Activated naive CD4-positive, alpha-beta T cell treated with anti-CD3 and anti-CD28 coated beads, Interleukin-2, amount 50 U/mL, for 72 hours (primary cell): ENCODE data around the gene NCL. TPM values are rescaled to one million over a fixed set of nuclear protein-coding genes. Genes with fewer than 3 reads are reported as not detected.
"Not testable (repeated sequence)": the region's sequence is repeated elsewhere in the genome, so short reads cannot be mapped to it uniquely, and the experiment has no call there.

Experiments used
- ATAC-seq, 2 donors: fragments of 150-1000 bp; cut with Tn5 transposase; 2 replicates each; pipeline ENCODE4 v1.10.0; 2021; ENCODE audit warnings: mild to moderate bottlenecking in 2 of 2, moderate library complexity in 2 of 2
- DNase-seq, 2 donors: peaks; one replicate each; pipeline ENCODE4 v3.0.0; 2021 to 2022; ENCODE audit warnings: low spot score in 2 of 2
- H3K27ac Mint-ChIP-seq, 2 donors: one replicate each; pipeline ENCODE4 v1.8.0; 2022; ENCODE audit warnings: mild to moderate bottlenecking in 2 of 2, mixed read lengths in 2 of 2
- H3K36me3 Mint-ChIP-seq, 2 donors: one replicate each; pipeline ENCODE4 v1.8.0; 2022; ENCODE audit warnings: mixed read lengths in 2 of 2
- H3K9me3 Mint-ChIP-seq, 2 donors: one replicate each; pipeline ENCODE4 v1.8.0; 2022; ENCODE audit warnings: mixed read lengths in 2 of 2
- total RNA-seq, 2 donors: library from RNA; stranded (reverse); gene quantifications; one replicate each; pipeline ENCODE4 v1.2.3, GENCODE V29; 2022

Gene NCL
- total RNA-seq, 2 donors from 2014 or later: 435 to 901 TPM

- no peaks in the 10 kb centered on the region for H3K36me3 Mint-ChIP-seq
- ATAC-seq: no peak
- H3K27ac Mint-ChIP-seq: no peak overlapping the region
- H3K9me3 Mint-ChIP-seq: no peaks in the 10 kb centered on the region
- DNase-seq: no peak
Measured at GRCh38 chr2:231422056-231422455, 42.2 kb downstream of the NCL start.

GRCh38 chr2:231421051-231421580 is 43.2 kb downstream of the NCL start:
- Mint-ChIP-seq H3K9me3 (no peaks in the 10 kb centered on the region), H3K27ac (no peak overlapping the region), H3K36me3 (no peaks in the 10 kb centered on the region)
- DNase-seq: no peak
- no peak for ATAC-seq

GRCh38 chr2:231418820-231419640 is 45.3 kb downstream of the NCL start:
- DNase-seq (no peak), ATAC-seq (no peak)
- H3K36me3 Mint-ChIP-seq: no peaks in the 10 kb centered on the region
- H3K9me3 Mint-ChIP-seq: no peaks in the 10 kb centered on the region
- no peak overlapping the region for H3K27ac Mint-ChIP-seq

- ATAC-seq (no peak), DNase-seq (no peak)
- Mint-ChIP-seq H3K36me3 (peaks cover 8 to 17% of the 10 kb centered on the region in 2 donors), H3K27ac (no peak overlapping the region), H3K9me3 (peaks cover 0 to 15% of the 10 kb centered on the region in 2 donors)
Measured at GRCh38 chr2:231415029-231415428, 49.3 kb downstream of the NCL start.

GRCh38 chr2:231413921-231414476 is 50.3 kb downstream of the NCL start:
- ATAC-seq: no peak
- DNase-seq: no peak
- Mint-ChIP-seq H3K27ac (no peak overlapping the region), H3K9me3 (peaks cover 0 to 15% of the 10 kb centered on the region in 2 donors), H3K36me3 (peaks cover 9 to 17% of the 10 kb centered on the region in 2 donors)

- DNase-seq (no peak), ATAC-seq (no peak)
- Mint-ChIP-seq H3K9me3 (peaks cover 0 to 15% of the 10 kb centered on the region in 2 donors), H3K27ac (no peak overlapping the region), H3K36me3 (peaks cover 9 to 17% of the 10 kb centered on the region in 2 donors)
Measured at GRCh38 chr2:231413456-231413855, 50.8 kb downstream of the NCL start.

GRCh38 chr2:231412618-231412963 is 51.7 kb downstream of the NCL start:
- H3K36me3 Mint-ChIP-seq: peaks cover 9 to 17% of the 10 kb centered on the region in 2 donors
- DNase-seq (no peak), ATAC-seq (peak in 1 of 2 donors; percentile 4)
- H3K27ac Mint-ChIP-seq: no peak overlapping the region
- H3K9me3 Mint-ChIP-seq: peaks cover 0 to 15% of the 10 kb centered on the region in 2 donors

- H3K36me3 Mint-ChIP-seq: peaks cover 9 to 17% of the 10 kb centered on the region in 2 donors
- H3K9me3 Mint-ChIP-seq: peaks cover 0 to 15% of the 10 kb centered on the region in 2 donors
- DNase-seq (peak in 1 of 2 donors; percentile 80), ATAC-seq (peak; percentile 91 to 98)
- no peak overlapping the region for H3K27ac Mint-ChIP-seq
Measured at GRCh38 chr2:231411831-231412617, 52.3 kb downstream of the NCL start.

- DNase-seq (no peak), ATAC-seq (no peak)
- H3K36me3 Mint-ChIP-seq: peaks cover 9 to 17% of the 10 kb centered on the region in 2 donors
- peaks cover 0 to 15% of the 10 kb centered on the region in 2 donors for H3K9me3 Mint-ChIP-seq
- H3K27ac Mint-ChIP-seq: no peak overlapping the region
Measured at GRCh38 chr2:231411237-231411636, 53.0 kb downstream of the NCL start.

GRCh38 chr2:231410293-231411004 is 53.8 kb downstream of the NCL start:
- peak in 1 of 2 donors; percentile 29 for ATAC-seq
- peak in 1 of 2 donors; percentile 38 for DNase-seq
- Mint-ChIP-seq H3K27ac (no peak overlapping the region), H3K9me3 (peaks cover 0 to 15% of the 10 kb centered on the region in 2 donors), H3K36me3 (peaks cover 9 to 17% of the 10 kb centered on the region in 2 donors)

GRCh38 chr2:231409776-231410175 is 54.5 kb downstream of the NCL start:
- H3K27ac Mint-ChIP-seq: no peak overlapping the region
- no peak for DNase-seq
- H3K36me3 Mint-ChIP-seq: peaks cover 9 to 17% of the 10 kb centered on the region in 2 donors
- ATAC-seq: no peak
- peaks cover 0 to 15% of the 10 kb centered on the region in 2 donors for H3K9me3 Mint-ChIP-seq

- not testable (repeated sequence) for H3K27ac Mint-ChIP-seq, ATAC-seq, DNase-seq
- Mint-ChIP-seq H3K36me3 (peaks cover 9 to 17% of the 10 kb centered on the region in 2 donors), H3K9me3 (peaks cover 0 to 15% of the 10 kb centered on the region in 2 donors)
Measured at GRCh38 chr2:231408304-231408703, 56.0 kb downstream of the NCL start.

- not testable (repeated sequence) for ATAC-seq, DNase-seq, H3K27ac Mint-ChIP-seq
- peaks cover 9 to 17% of the 10 kb centered on the region in 2 donors for H3K36me3 Mint-ChIP-seq
- peaks cover 0 to 15% of the 10 kb centered on the region in 2 donors for H3K9me3 Mint-ChIP-seq
Measured at GRCh38 chr2:231407686-231408085, 56.6 kb downstream of the NCL start.

- not testable (repeated sequence) for H3K27ac Mint-ChIP-seq, H3K36me3 Mint-ChIP-seq, DNase-seq, H3K9me3 Mint-ChIP-seq, ATAC-seq
Measured at GRCh38 chr2:231405601-231406367, 58.5 kb downstream of the NCL start.

- H3K27ac Mint-ChIP-seq, ATAC-seq, H3K36me3 Mint-ChIP-seq, H3K9me3 Mint-ChIP-seq, DNase-seq: not testable (repeated sequence)
Measured at GRCh38 chr2:231404183-231404578, 60.1 kb downstream of the NCL start.
